MCF 10A (cell line): ENCODE results near the gene CELF5. TPM values are rescaled to one million over a fixed set of nuclear protein-coding genes. Genes with fewer than 3 reads are reported as not detected.
"Not testable (repeated sequence)": the region's sequence is repeated elsewhere in the genome, so short reads cannot be mapped to it uniquely, and the experiment has no call there.

Experiments
- BruUV-seq: library from RNA; stranded (reverse); fragments of 400-500 nt; replicated peaks from 2 replicates; lab custom pipeline; 2021; lab: Mats Ljungman, UMichigan
- CTCF ChIA-PET: fragments of 300-600 bp; sonication (Branson Sonifier 250); formaldehyde crosslinking; extraction: SDS; loops from one replicate; lab custom pipeline; 2021; ENCODE audit warnings: antibody characterized with exemption, inconsistent platforms; lab: Yijun Ruan, JAX
- POLR2A ChIA-PET: fragments of 300-600, 350-650 bp; sonication (Branson Sonifier 250); formaldehyde crosslinking; extraction: SDS; loops from one replicate; lab custom pipeline; 2020; ENCODE audit warnings: antibody characterized with exemption, inconsistent platforms; lab: Yijun Ruan, JAX
- DNase-seq: peaks from one replicate; pipeline ENCODE4 v3.0.0-alpha.2; 2018; ENCODE audit not compliant: unreplicated experiment
- H3K27ac Mint-ChIP-seq: one replicate; pipeline ENCODE4 v1.8.0; 2022; ENCODE audit warnings: mild to moderate bottlenecking, low read depth, mixed read lengths; ENCODE audit not compliant: unreplicated experiment
- H3K27me3 Mint-ChIP-seq: one replicate; pipeline ENCODE4 v1.8.0; 2022; ENCODE audit warnings: mixed read lengths; ENCODE audit not compliant: insufficient read depth, unreplicated experiment
- H3K36me3 Mint-ChIP-seq: one replicate; pipeline ENCODE4 v1.8.0; 2022; ENCODE audit warnings: mild to moderate bottlenecking, moderate library complexity, mixed read lengths; ENCODE audit not compliant: insufficient read depth, unreplicated experiment
- H3K4me1 Mint-ChIP-seq: one replicate; pipeline ENCODE4 v1.8.0; 2022; ENCODE audit warnings: mixed read lengths; ENCODE audit not compliant: insufficient read depth, unreplicated experiment
- H3K4me3 Mint-ChIP-seq: one replicate; pipeline ENCODE4 v1.8.0; 2022; ENCODE audit warnings: mild to moderate bottlenecking, moderate library complexity, mixed read lengths; ENCODE audit not compliant: unreplicated experiment
- H3K9me3 Mint-ChIP-seq: one replicate; pipeline ENCODE4 v1.8.0; 2022; ENCODE audit warnings: mixed read lengths; ENCODE audit not compliant: unreplicated experiment
- intact Hi-C: fragments of 100-400 bp; cut with micrococcal nuclease; formaldehyde crosslinking; loops from 2 replicates; pipeline ENCODE4 v1.14.1; 2022
- total RNA-seq: library from RNA; stranded (reverse); gene quantifications from 2 replicates; pipeline ENCODE4 v1.2.3, GENCODE V29; 2022
- TF ChIP-seq, protein P1 (sequence below): fragments of 200-600 bp; IDR thresholded peaks from one replicate; pipeline ENCODE4 v1.8.0; 2022; ENCODE audit warnings: antibody characterized with exemption, mild to moderate bottlenecking; ENCODE audit not compliant: unreplicated experiment

CELF5 gene
- total RNA-seq, 1 experiment from 2014 or later = 0.30 TPM

DNA sequence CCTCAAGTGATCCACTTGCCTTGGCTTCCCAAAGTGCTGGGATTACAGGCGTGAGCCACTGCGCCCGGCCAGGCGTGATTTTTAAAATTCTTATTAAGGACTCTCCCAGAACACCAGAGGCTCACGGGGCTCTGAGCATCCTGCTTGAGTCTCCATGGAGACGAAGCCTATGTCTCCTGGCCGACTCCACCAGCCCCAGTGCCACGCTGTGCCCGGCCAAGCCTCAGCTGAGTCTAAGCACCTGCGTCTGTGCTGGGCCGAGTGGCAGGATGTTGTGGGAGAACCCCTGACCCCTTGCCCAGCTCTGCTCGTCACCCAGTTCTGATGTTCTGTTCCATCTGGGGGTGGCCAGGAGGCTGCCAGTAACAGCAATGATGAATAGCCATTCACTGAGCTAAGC, 3.9 kb upstream of the CELF5 start:
- no peak overlapping the region for H3K27ac Mint-ChIP-seq
- peaks cover 12% of the 10 kb centered on the region for H3K36me3 Mint-ChIP-seq
- CTCF ChIA-PET = interaction anchor here (0.8 kb wide), 1 partner anchor 10 kb away, joined by 9 read pairs; no protein-coding TSS in a partner anchor
- peaks cover 10% of the 10 kb centered on the region for H3K27me3 Mint-ChIP-seq
- H3K4me3 Mint-ChIP-seq = no peak overlapping the region
- no peaks in the 10 kb centered on the region for H3K4me1 Mint-ChIP-seq
- no TSS peak for BruUV-seq
- no peaks in the 10 kb centered on the region for H3K9me3 Mint-ChIP-seq
- DNase-seq = no peak
- POLR2A ChIA-PET = no interaction called here
- TF ChIP-seq, protein P1, sequence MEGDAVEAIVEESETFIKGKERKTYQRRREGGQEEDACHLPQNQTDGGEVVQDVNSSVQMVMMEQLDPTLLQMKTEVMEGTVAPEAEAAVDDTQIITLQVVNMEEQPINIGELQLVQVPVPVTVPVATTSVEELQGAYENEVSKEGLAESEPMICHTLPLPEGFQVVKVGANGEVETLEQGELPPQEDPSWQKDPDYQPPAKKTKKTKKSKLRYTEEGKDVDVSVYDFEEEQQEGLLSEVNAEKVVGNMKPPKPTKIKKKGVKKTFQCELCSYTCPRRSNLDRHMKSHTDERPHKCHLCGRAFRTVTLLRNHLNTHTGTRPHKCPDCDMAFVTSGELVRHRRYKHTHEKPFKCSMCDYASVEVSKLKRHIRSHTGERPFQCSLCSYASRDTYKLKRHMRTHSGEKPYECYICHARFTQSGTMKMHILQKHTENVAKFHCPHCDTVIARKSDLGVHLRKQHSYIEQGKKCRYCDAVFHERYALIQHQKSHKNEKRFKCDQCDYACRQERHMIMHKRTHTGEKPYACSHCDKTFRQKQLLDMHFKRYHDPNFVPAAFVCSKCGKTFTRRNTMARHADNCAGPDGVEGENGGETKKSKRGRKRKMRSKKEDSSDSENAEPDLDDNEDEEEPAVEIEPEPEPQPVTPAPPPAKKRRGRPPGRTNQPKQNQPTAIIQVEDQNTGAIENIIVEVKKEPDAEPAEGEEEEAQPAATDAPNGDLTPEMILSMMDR = no peak
- intact Hi-C loops = no loop called here

DNA sequence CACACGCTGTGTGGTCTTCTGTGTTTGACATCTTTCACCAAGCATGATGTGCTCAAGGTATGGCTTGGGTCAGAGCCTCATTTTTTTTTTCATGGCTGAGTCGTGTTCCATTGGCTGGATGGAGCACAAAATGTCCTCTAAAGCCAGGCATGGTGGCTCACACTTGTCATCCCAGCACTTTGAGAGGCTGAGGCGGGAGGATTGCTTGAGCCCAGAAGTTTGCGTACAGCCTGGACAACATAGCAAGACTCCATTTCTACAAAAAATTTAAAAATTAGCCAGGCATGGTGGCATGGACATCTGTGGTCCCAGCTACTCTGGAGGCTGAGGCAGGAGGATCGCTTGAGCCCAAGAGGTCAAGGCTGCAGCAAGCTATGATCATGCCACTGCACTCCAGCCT, 2.9 kb upstream of the CELF5 start:
- DNase-seq, BruUV-seq, H3K9me3 Mint-ChIP-seq, intact Hi-C loops, H3K27ac Mint-ChIP-seq, POLR2A ChIA-PET, H3K4me1 Mint-ChIP-seq, H3K4me3 Mint-ChIP-seq: not testable (repeated sequence)
- Mint-ChIP-seq H3K36me3 (peaks cover 12% of the 10 kb centered on the region), H3K27me3 (peaks cover 18% of the 10 kb centered on the region)
- CTCF ChIA-PET = interaction anchor here (0.7 kb wide), 1 partner anchor 567 kb away, joined by 5 read pairs; no protein-coding TSS in a partner anchor

DNA sequence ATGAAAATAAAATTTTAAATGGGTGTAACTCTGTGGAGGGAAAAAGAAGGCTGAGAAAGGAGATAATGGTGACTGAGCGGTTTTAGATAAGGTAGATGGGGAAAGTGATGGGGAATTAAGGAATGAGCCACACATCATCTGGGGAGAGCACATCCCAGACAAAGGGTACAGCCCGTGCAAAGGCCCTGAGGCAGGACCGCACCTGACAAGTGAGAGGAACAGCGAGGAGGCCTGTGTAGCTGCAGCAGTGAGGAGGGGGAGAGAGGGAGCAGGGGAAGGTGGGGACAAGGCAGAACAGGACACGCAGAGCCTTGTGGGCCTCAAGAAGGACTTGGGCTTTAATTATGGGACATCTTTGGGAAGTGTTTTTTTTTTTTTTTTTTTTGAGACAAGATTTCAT, 1.8 kb upstream of the CELF5 start:
- Mint-ChIP-seq H3K27me3 (peaks cover 30% of the 10 kb centered on the region), H3K4me3 (no peak overlapping the region), H3K9me3 (no peaks in the 10 kb centered on the region), H3K4me1 (no peaks in the 10 kb centered on the region), H3K36me3 (peaks cover 12% of the 10 kb centered on the region), H3K27ac (no peak overlapping the region)
- DNase-seq = no peak
- BruUV-seq = no TSS peak
- intact Hi-C loops = no loop called here
- CTCF ChIA-PET = interaction anchor here (0.7 kb wide), 1 partner anchor 1956 kb away, joined by 3 read pairs; no protein-coding TSS in a partner anchor
- POLR2A ChIA-PET = interaction anchor here (0.6 kb wide), 1 partner anchor 527 kb away, joined by 3 read pairs; no protein-coding TSS in a partner anchor
- TF ChIP-seq, protein P1 = no peak

DNA sequence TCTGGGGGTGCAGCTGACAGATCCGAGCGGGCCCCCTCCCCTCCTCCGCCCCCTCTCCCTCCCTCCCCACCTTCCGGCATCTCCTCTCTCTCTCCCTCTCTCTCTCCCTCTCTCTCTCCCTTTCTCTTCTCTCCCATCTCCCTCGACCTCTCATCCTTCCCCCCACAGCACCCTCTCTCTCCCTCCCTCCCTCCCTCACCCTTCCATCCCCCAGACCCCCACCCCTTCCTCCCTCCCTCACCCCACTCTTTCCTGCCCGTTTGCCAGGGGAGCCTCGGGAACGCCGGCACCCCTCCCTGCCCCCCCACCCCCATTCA, 666 bp downstream of the CELF5 start:
- intact Hi-C loops = no loop called here
- ChIA-PET CTCF (interaction anchor here (0.6 to 1.5 kb wide), 3 partner anchors 12 to 184 kb away, joined by 3 read pairs; no protein-coding TSS in a partner anchor), POLR2A (no interaction called here)

More for the DNA sequence above, 666 bp downstream of the CELF5 start:
- H3K4me1 Mint-ChIP-seq = no peaks in the 10 kb centered on the region
- H3K36me3 Mint-ChIP-seq = peaks cover 6% of the 10 kb centered on the region
- peaks cover 38% of the 10 kb centered on the region for H3K27me3 Mint-ChIP-seq
- TF ChIP-seq, protein P1 = no peak
- H3K4me3 Mint-ChIP-seq = peak overlapping the region; percentile 55
- no TSS peak for BruUV-seq
- no peak overlapping the region for H3K27ac Mint-ChIP-seq
- H3K9me3 Mint-ChIP-seq = no peaks in the 10 kb centered on the region
- no peak for DNase-seq
